ENCODE data around the gene NCK2. TPM values are rescaled to one million over a fixed set of nuclear protein-coding genes. Genes with fewer than 3 reads are reported as not detected.

The NCK2 gene
- total and polyA plus RNA-seq, 9 of the 15 experiments (the other 6 are each of a cell fraction or from before 2014, with no cell fraction given): 0.90 to 27.9 (median 15.9) TPM

DNA sequence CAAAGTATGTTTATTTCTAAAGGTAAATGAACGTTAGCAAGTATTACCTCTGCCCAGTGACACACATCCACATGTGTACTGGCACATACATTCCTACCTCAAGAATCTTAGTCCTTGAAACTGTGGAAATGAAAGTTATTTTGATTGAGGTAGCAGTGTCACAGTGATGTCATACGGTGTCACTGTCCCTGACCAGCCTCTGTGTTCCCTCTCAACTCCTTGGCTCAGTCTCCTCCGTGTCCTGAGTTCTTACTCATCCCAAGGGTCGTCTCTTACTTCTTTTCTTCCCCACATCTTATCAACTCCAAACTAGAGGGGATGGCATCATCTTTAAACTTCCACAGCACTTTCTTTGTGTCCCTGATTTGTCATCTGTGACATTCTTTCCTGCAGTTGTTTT, 3.3 kb downstream of the NCK2 start:
- in situ Hi-C loops (cut with MboI) (no loop called here), intact Hi-C loops (cut with micrococcal nuclease) (loop anchor here (5.0 kb wide), 1 partner anchor 171 kb away; no protein-coding TSS in a partner anchor)
- 44% methylated on average over 4 of the region's 4 CpGs for WGBS (ENCODE audit: insufficient coverage, low coverage, missing lambda C conversion rate)
- Histone ChIP-seq H3K9me3 (replicated peaks; ENCODE audit: control insufficient read depth, insufficient read depth, low read depth, low read length) (no peaks in the 10 kb centered on the region), H3K9me1 (ENCODE audit: control insufficient read depth, insufficient read depth, low read length) (no peaks in the 10 kb centered on the region), H3K79me2 (ENCODE audit: control insufficient read depth, insufficient read depth, low read length) (peaks cover 37% of the 10 kb centered on the region), H3K4me2 (ENCODE audit: insufficient read depth, low read length) (no peak overlapping the region), H3K27ac (ENCODE audit: extremely low read depth, low read depth, low read length) (no peak overlapping the region), H3K4me1 (replicated peaks in 1 of 2; ENCODE audit: control insufficient read depth in 2 of 2, insufficient read depth in 2 of 2, low read length in 2 of 2) (peaks cover 12 to 13% of the 10 kb centered on the region in 2 experiments), H3K9ac (ENCODE audit: insufficient read depth in 1 of 2, low read depth in 2 of 2, low read length in 2 of 2) (no peak overlapping the region), H4K20me1 (replicated peaks; ENCODE audit: control insufficient read depth, insufficient read depth, low read length) (peaks cover 9% of the 10 kb centered on the region), H3K27me3 (ENCODE audit: control insufficient read depth in 2 of 2, insufficient read depth in 2 of 2, low read length in 2 of 2) (no peaks in the 10 kb centered on the region), H3K36me3 (ENCODE audit: control insufficient read depth, insufficient read depth, low read length) (peaks cover 4% of the 10 kb centered on the region; the same call in 2 of the 3 replicates), H2AFZ (ENCODE audit: low read depth, low read length) (no peak overlapping the region), H3K4me3 (no peak overlapping the region)
- CTCF ChIA-PET (ENCODE audit: low intra/inter-chr PET ratio): no interaction called here
- ATAC-seq (no peak), FAIRE-seq (no peak), DNase-seq (ENCODE audit: extremely low read depth in 1 of 4, low spot score in 3 of 4) (no peak)
- no TSS peak for BruUV-seq (replicated peaks)
- TF ChIP-seq ATF1 (CRISPR knock-in tag; IDR thresholded peaks at IDR 0.05) (no peak), ATF1 (tag; IDR thresholded peaks at IDR 0.05) (peak; percentile 41), JUND (IDR thresholded peaks at IDR 0.05; ENCODE audit: borderline replicate concordance, low read depth, low read length) (0 out of 2 replicates have a peak, but pooled peaks have one; percentile 10), JUND (tag; IDR thresholded peaks at IDR 0.05; ENCODE audit: borderline replicate concordance, low read depth, low read length) (no peak), TOE1 (IDR thresholded peaks at IDR 0.05; ENCODE audit: borderline replicate concordance) (no peak), TOE1 (CRISPR knock-in tag; IDR thresholded peaks at IDR 0.05; ENCODE audit: borderline replicate concordance, low read depth) (no peak), CREM (IDR thresholded peaks at IDR 0.05; ENCODE audit: low read depth) (0 out of 2 replicates have a peak, but pooled peaks have one; percentile 29), HNRNPK (IDR thresholded peaks at IDR 0.05; ENCODE audit: low read depth, low read length, poor library complexity, severe bottlenecking) (no peak), IRF2 (CRISPR knock-in tag; IDR thresholded peaks at IDR 0.05) (no peak)
- TF ChIP-seq, protein P1, sequence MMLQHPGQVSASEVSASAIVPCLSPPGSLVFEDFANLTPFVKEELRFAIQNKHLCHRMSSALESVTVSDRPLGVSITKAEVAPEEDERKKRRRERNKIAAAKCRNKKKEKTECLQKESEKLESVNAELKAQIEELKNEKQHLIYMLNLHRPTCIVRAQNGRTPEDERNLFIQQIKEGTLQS (IDR thresholded peaks at IDR 0.05): peak; percentile 59
- TF ChIP-seq, protein P1 (CRISPR knock-in tag; conservative IDR thresholded peaks at IDR 0.05): no peak
- POLR2A ChIA-PET: interaction anchor here (0.6 to 2.7 kb wide), 3 partner anchors 8 to 295 kb away, joined by 4 to 15 read pairs (median 6); no protein-coding TSS in a partner anchor

Data from K562 (cell line).